Aortic smooth muscle cell (primary cell): ENCODE measurements around the gene SYT11. TPM values are rescaled to one million over a fixed set of nuclear protein-coding genes. Genes with fewer than 3 reads are reported as not detected.

Experiments
- total RNA-seq: library from RNA; depleted of rRNA; stranded (reverse); fragments of >200 nt; gene quantifications from 2 replicates; pipeline ENCODE4 v1.2.3, GENCODE V29; 2014

SYT11 gene, protein sequence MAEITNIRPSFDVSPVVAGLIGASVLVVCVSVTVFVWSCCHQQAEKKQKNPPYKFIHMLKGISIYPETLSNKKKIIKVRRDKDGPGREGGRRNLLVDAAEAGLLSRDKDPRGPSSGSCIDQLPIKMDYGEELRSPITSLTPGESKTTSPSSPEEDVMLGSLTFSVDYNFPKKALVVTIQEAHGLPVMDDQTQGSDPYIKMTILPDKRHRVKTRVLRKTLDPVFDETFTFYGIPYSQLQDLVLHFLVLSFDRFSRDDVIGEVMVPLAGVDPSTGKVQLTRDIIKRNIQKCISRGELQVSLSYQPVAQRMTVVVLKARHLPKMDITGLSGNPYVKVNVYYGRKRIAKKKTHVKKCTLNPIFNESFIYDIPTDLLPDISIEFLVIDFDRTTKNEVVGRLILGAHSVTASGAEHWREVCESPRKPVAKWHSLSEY
- total RNA-seq = 80.1 and 93.3 TPM in 2 replicates

GRCh38 chr1:155859234-155859829, at the start of gene SYT11:
Gene SYT11 (plus strand): TSS chr1:155859567. CDS start chr1:155859762, 195 bp downstream.

DNA sequence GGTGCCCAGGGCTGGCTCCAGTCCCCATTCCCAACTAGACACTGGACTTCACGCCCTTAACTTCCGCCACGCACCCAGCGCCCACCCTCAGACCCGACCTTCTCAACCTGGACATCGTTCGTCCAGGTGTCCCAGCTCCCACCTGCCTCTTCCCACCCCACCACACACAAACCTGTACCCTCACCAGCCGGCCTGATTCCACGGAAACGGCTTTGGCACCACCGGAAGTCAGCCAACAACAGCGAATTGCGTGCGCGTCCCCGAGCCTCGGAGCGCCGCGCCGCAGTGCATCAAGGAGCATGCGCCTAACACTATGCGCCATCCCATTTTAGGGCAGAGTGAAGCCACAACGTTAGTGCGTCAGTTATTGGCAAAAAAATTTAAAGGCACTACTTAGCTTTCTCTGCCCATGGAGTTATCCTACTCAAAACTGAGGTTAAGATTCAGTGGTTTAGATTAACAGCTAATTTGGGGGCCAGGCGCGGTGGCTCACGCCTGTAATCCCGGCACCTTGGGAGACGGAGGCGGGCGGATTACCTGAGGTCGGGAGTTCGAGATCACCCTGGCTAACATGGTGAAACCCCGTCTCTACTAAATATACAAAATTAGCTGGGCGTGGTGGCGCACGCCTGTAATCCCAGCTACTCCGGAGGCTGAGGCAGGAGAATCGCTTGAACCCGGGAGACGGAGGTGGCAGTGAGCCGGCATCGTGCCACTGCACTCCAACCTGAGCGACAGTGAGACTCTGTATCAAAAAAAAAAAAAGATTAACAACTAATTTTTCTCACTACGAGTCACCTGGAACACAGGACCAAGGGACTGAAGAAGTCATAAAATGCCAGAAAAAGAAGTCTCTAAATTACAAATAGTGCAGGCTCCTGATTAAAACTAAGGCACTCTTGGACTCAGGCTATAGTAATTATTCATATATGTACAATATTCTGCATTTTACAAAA, 2.1 kb upstream of the SYT11 start, which contains the start of gene GON4L:
Gene GON4L (minus strand): TSS at position 240 of the 956 bp plus-strand sequence. CDS start 3,434 bp downstream, outside the sequence.

GRCh38 chr1:155911156-155912055, 52.0 kb downstream of the SYT11 start, which contains the start of gene RIT1:
Gene RIT1 (minus strand): TSS chr1:155911349. CDS start chr1:155910761, 588 bp downstream.

DNA sequence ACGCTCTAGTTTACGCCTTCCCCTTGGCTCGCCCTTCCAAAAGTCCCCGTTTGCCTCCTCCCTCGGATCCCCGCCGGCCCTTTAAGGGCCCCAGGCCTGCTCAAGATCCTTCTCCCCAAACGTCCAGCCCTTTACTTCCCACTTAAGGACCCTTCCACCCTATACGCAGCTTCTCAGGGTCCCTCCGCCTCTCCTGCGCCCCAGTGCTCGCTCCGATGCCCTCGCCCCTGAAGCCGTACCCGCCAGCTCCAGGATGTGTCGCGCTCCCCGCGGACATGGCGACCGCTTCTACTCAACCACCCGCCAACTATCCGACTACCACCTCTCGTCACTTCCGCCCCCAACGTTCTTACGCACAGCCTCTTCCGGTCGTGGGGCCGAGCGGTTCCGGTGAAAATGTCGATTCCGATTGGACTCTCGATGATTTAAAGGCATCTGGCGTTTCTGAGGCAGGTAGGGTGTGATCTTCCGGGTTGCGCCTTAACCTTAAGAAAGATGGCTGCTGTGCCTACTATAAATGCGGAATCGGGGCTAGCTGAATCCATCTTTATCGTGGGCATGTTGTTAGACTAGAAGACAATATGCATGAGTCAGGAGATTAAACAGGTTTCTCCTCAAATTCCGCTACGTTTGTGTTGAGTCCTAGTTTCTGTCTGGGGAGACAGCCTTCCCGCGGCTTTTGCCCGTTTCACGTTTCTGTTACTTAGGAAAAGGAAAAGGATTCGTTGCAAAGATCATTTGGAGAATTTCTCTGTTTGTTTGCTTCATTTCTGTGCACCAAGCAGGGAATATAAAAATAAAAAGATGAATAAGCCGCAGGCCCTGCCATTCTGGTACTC, 74.9 kb downstream of the SYT11 start, which contains the start of gene KHDC4:
Gene KHDC4 (minus strand): TSS at position 317 of the 839 bp plus-strand sequence. CDS start 40 bp downstream, at position 277.

Other genes starting within 250 kb of the SYT11 start
- 20.3 and 31.2 TPM in 2 replicates for gene MSTO1, start 249.3 kb upstream of the SYT11 start, total RNA-seq
- 44.4 and 55.1 TPM in 2 replicates for gene YY1AP1, start 170.8 kb upstream of the SYT11 start, total RNA-seq
- gene DAP3, start 170.5 kb upstream of the SYT11 start, total RNA-seq = 45.8 and 49.7 TPM in 2 replicates
- gene GON4L, start 2.4 kb upstream of the SYT11 start, total RNA-seq = 28.7 and 34.8 TPM in 2 replicates
- 46.0 and 61.7 TPM in 2 replicates for gene RIT1, start 51.8 kb downstream of the SYT11 start, total RNA-seq
- 24.0 and 27.4 TPM in 2 replicates for gene KHDC4, start 74.8 kb downstream of the SYT11 start, total RNA-seq
- gene RXFP4, start 82.1 kb downstream of the SYT11 start, total RNA-seq = 0.12 TPM in 1 of 2 replicates, not detected in the other
- gene ARHGEF2, start 119.0 kb downstream of the SYT11 start, total RNA-seq = 63.7 and 69.6 TPM in 2 replicates
- 356 and 368 TPM in 2 replicates for gene SSR2, start 161.4 kb downstream of the SYT11 start, total RNA-seq
- gene UBQLN4, start 194.2 kb downstream of the SYT11 start, total RNA-seq = 9.8 and 11.6 TPM in 2 replicates
- gene LAMTOR2, start 195.2 kb downstream of the SYT11 start, total RNA-seq = 50.4 and 57.7 TPM in 2 replicates
- not detected in 2 replicates for gene RAB25, start 201.6 kb downstream of the SYT11 start, total RNA-seq
- 0.40 and 0.50 TPM in 2 replicates for gene MEX3A, start 222.9 kb downstream of the SYT11 start, total RNA-seq